Measurements from ENCODE around the gene NAPSA.

The NAPSA gene

GRCh38 chr19:50383001-50383851 is 17.8 kb upstream of the NAPSA start:
- TF ChIP-seq CTCF (IDR thresholded peaks at IDR 0.05; ENCODE audit: low read depth, low read length): no peak
- no peak for DNase-seq (ENCODE audit: extremely low read depth, low read depth)

- TF ChIP-seq CTCF (IDR thresholded peaks at IDR 0.05; ENCODE audit: low read depth, low read length): no peak
- no peak for DNase-seq (ENCODE audit: extremely low read depth, low read depth)
These were observed 16.7 kb upstream of the NAPSA start for GRCh38 chr19:50381881-50382729.

- no peak for DNase-seq (ENCODE audit: extremely low read depth, low read depth)
- TF ChIP-seq CTCF (IDR thresholded peaks at IDR 0.05; ENCODE audit: low read depth, low read length): no peak
These were observed 15.3 kb upstream of the NAPSA start for GRCh38 chr19:50380751-50381151.

GRCh38 chr19:50380137-50380536 is 14.7 kb upstream of the NAPSA start:
- TF ChIP-seq CTCF (IDR thresholded peaks at IDR 0.05; ENCODE audit: low read depth, low read length): no peak
- DNase-seq (ENCODE audit: extremely low read depth, low read depth): no peak

- no peak for DNase-seq (ENCODE audit: extremely low read depth, low read depth)
- no peak for TF ChIP-seq CTCF (IDR thresholded peaks at IDR 0.05; ENCODE audit: low read depth, low read length)
These were observed 14.2 kb upstream of the NAPSA start for GRCh38 chr19:50379602-50380001.

GRCh38 chr19:50378863-50379236 is 13.4 kb upstream of the NAPSA start:
- no peak for DNase-seq (ENCODE audit: extremely low read depth, low read depth)
- no peak for TF ChIP-seq CTCF (IDR thresholded peaks at IDR 0.05; ENCODE audit: low read depth, low read length)
